ENCODE measurements around the gene TMEM89. TPM values are rescaled to one million over a fixed set of nuclear protein-coding genes. Genes with fewer than 3 reads are reported as not detected.

Gene TMEM89
- total RNA-seq, 2 donors from 2014 or later: 1.9 TPM; not detected in 1

GRCh38 chr3:48588230-48588629 lies 33.3 kb downstream of the TMEM89 start:
- Histone ChIP-seq H3K4me1 (replicated peaks) (no peaks in the 10 kb centered on the region), H3K36me3 (no peaks in the 10 kb centered on the region), H3K9me3 (no peaks in the 10 kb centered on the region), H3K27ac (no peak overlapping the region), H3K27me3 (replicated peaks; ENCODE audit: insufficient read depth) (no peaks in the 10 kb centered on the region), H3K4me3 (no peak overlapping the region)
- TF ChIP-seq POLR2AphosphoS5 (IDR thresholded peaks at IDR 0.05) (no peak), POLR2A (IDR thresholded peaks at IDR 0.05) (no peak), CTCF (IDR thresholded peaks at IDR 0.05) (no peak)
- 82% methylated on average over 15 of the region's 15 CpGs for WGBS
- DNase-seq (ENCODE audit: low spot score): no peak
- intact Hi-C loops (cut with DNase I): no loop called here

GRCh38 chr3:48587686-48588085 lies 33.9 kb downstream of the TMEM89 start:
- intact Hi-C loops (cut with DNase I): no loop called here
- Histone ChIP-seq H3K27me3 (replicated peaks; ENCODE audit: insufficient read depth) (no peaks in the 10 kb centered on the region), H3K4me3 (no peak overlapping the region), H3K9me3 (no peaks in the 10 kb centered on the region), H3K36me3 (no peaks in the 10 kb centered on the region), H3K4me1 (replicated peaks) (no peaks in the 10 kb centered on the region), H3K27ac (no peak overlapping the region)
- WGBS: 83% methylated on average over 11 of the region's 11 CpGs
- TF ChIP-seq POLR2AphosphoS5 (IDR thresholded peaks at IDR 0.05) (no peak), CTCF (IDR thresholded peaks at IDR 0.05) (no peak), POLR2A (IDR thresholded peaks at IDR 0.05) (no peak)
- no peak for DNase-seq (ENCODE audit: low spot score)

GRCh38 chr3:48585411-48585810 lies 36.2 kb downstream of the TMEM89 start:
- Histone ChIP-seq H3K36me3 (no peaks in the 10 kb centered on the region), H3K4me1 (replicated peaks) (no peaks in the 10 kb centered on the region), H3K9me3 (no peaks in the 10 kb centered on the region), H3K4me3 (no peak overlapping the region), H3K27me3 (replicated peaks; ENCODE audit: insufficient read depth) (no peaks in the 10 kb centered on the region), H3K27ac (no peak overlapping the region)
- intact Hi-C loops (cut with DNase I): no loop called here
- DNase-seq (ENCODE audit: low spot score): no peak
- TF ChIP-seq POLR2AphosphoS5 (IDR thresholded peaks at IDR 0.05) (no peak), CTCF (IDR thresholded peaks at IDR 0.05) (no peak), POLR2A (IDR thresholded peaks at IDR 0.05) (no peak)
- WGBS: 87% methylated on average over 8 of the region's 8 CpGs

GRCh38 chr3:48584836-48585235 lies 36.7 kb downstream of the TMEM89 start:
- intact Hi-C loops (cut with DNase I): no loop called here
- Histone ChIP-seq H3K27ac (no peak overlapping the region), H3K4me1 (replicated peaks) (no peaks in the 10 kb centered on the region), H3K36me3 (no peaks in the 10 kb centered on the region), H3K27me3 (replicated peaks; ENCODE audit: insufficient read depth) (no peaks in the 10 kb centered on the region), H3K9me3 (no peaks in the 10 kb centered on the region), H3K4me3 (no peak overlapping the region)
- WGBS: 91% methylated on average over 8 of the region's 9 CpGs
- TF ChIP-seq POLR2AphosphoS5 (IDR thresholded peaks at IDR 0.05) (no peak), POLR2A (IDR thresholded peaks at IDR 0.05) (no peak), CTCF (IDR thresholded peaks at IDR 0.05) (no peak)
- no peak for DNase-seq (ENCODE audit: low spot score)

GRCh38 chr3:48581621-48582481 lies 39.7 kb downstream of the TMEM89 start:
- no peak overlapping the region for H3K4me3 ChIP-seq
- WGBS: 94% methylated on average over 13 of the region's 14 CpGs
- H3K4me1 ChIP-seq (replicated peaks): no peaks in the 10 kb centered on the region
- H3K9me3 ChIP-seq: no peaks in the 10 kb centered on the region
- no peak for DNase-seq (ENCODE audit: low spot score)
- TF ChIP-seq POLR2A (IDR thresholded peaks at IDR 0.05): no peak
- no peak overlapping the region for H3K27ac ChIP-seq
- no peaks in the 10 kb centered on the region for H3K27me3 ChIP-seq (replicated peaks; ENCODE audit: insufficient read depth)
- intact Hi-C loops (cut with DNase I): no loop called here
- no peaks in the 10 kb centered on the region for H3K36me3 ChIP-seq
